SU-DHL-6 (cell line): Measurements from ENCODE around the gene GPRC5C.

ENCODE experiments used
- H2AFZ ChIP-seq: fragments of 200-600 bp; sonication (generic); 2 replicates; pipeline ENCODE4 v1.6.1; 2014; ENCODE audit warnings: low read depth, mild to moderate bottlenecking, moderate library complexity, mixed read lengths, antibody characterized with exemption, low read length; ENCODE audit not compliant: severe bottlenecking
- H3F3A ChIP-seq: fragments of 200-600 bp; shearing (Covaris generic); 2 replicates; pipeline ENCODE4 v1.6.0; 2016; ENCODE audit warnings: antibody characterized with exemption, mild to moderate bottlenecking; ENCODE audit not compliant: insufficient read depth
- H3K27ac ChIP-seq: fragments of 200-600 bp; sonication (generic); 2 replicates; pipeline ENCODE4 v1.5.1; 2016; ENCODE audit warnings: low read depth, mild to moderate bottlenecking, low read length, moderate library complexity, mixed read lengths
- H3K27me3 ChIP-seq: fragments of 200-600 bp; sonication (generic), shearing (Covaris generic); 2 replicates; pipeline ENCODE4 v1.6.0; 2014; ENCODE audit warnings: mild to moderate bottlenecking, low read length
- H3K36me3 ChIP-seq: fragments of 200-600 bp; sonication (generic); 2 replicates; pipeline ENCODE4 v1.6.1; 2014; ENCODE audit warnings: mild to moderate bottlenecking, low read length, mixed read lengths
- H3K4me2 ChIP-seq: fragments of 300-600, 200-600 bp; shearing (Covaris generic), sonication (generic); 2 replicates; pipeline ENCODE4 v1.6.0; 2014; ENCODE audit warnings: low read length, low read depth, mild to moderate bottlenecking; ENCODE audit not compliant: poor library complexity, severe bottlenecking
- H3K4me3 ChIP-seq: fragments of 200-600 bp; sonication (generic); 2 replicates; pipeline ENCODE4 v1.5.1; 2014; ENCODE audit warnings: antibody characterized with exemption, low read length, mild to moderate bottlenecking, mixed read lengths; ENCODE audit not compliant: insufficient read depth, poor library complexity, severe bottlenecking
- H3K79me2 ChIP-seq: fragments of 200-600 bp; sonication (generic); 2 replicates; pipeline ENCODE4 v1.6.1; 2014; ENCODE audit warnings: mild to moderate bottlenecking, low read length, moderate library complexity; ENCODE audit not compliant: insufficient read depth
- H3K9ac ChIP-seq: fragments of 200-600 bp; sonication (generic); 2 replicates; pipeline ENCODE4 v1.7.0; 2014; ENCODE audit warnings: mild to moderate bottlenecking, low read length
- H3K9me2 ChIP-seq: fragments of 200-600 bp; sonication (generic); replicated peaks from 2 replicates; pipeline ENCODE4 v1.6.1; 2014; ENCODE audit warnings: low read length; ENCODE audit not compliant: insufficient read depth
- H3K9me3 ChIP-seq: fragments of 200-600 bp; sonication (generic); 2 replicates; pipeline ENCODE4 v1.6.1; 2014; ENCODE audit warnings: low read length, mixed read lengths; ENCODE audit not compliant: insufficient read depth
- H4K20me1 ChIP-seq: fragments of 200-600 bp; sonication (generic); 2 replicates; pipeline ENCODE4 v1.6.1; 2014; ENCODE audit warnings: low read depth, mild to moderate bottlenecking, antibody characterized with exemption, low read length, moderate library complexity, mixed read lengths
- CTCF ChIP-seq: fragments of 200-600 bp; sonication (generic); IDR thresholded peaks from one replicate; pipeline ENCODE4 v1.5.1; 2017; ENCODE audit warnings: antibody characterized with exemption, mild to moderate bottlenecking, low read length, moderate library complexity; ENCODE audit not compliant: insufficient read depth, poor library complexity, severe bottlenecking
- EZH2phosphoT487 ChIP-seq: fragments of 200-600 bp; sonication (generic), shearing (Covaris generic); conservative IDR thresholded peaks from 2 replicates; pipeline ENCODE4 v1.6.1; 2018; ENCODE audit warnings: mild to moderate bottlenecking, antibody characterized with exemption, low read length, moderate library complexity, mixed read lengths

The GPRC5C gene

GRCh38 chr17:74417178-74418045 is 14.5 kb upstream of the GPRC5C start:
- no peak overlapping the region for H3K4me2 ChIP-seq

GRCh38 chr17:74419928-74420411 is 11.9 kb upstream of the GPRC5C start:
- H3F3A ChIP-seq = no peaks in the 10 kb centered on the region
- no peaks in the 10 kb centered on the region for H3K9me2 ChIP-seq
- TF ChIP-seq EZH2phosphoT487 = no peak
- no peak for TF ChIP-seq CTCF
- no peak overlapping the region for H3K9ac ChIP-seq
- no peak overlapping the region for H2AFZ ChIP-seq
- no peaks in the 10 kb centered on the region for H3K27me3 ChIP-seq
- no peak overlapping the region for H3K4me2 ChIP-seq
- H3K4me3 ChIP-seq = no peak overlapping the region
- H3K36me3 ChIP-seq = no peaks in the 10 kb centered on the region
- H3K79me2 ChIP-seq = no peaks in the 10 kb centered on the region
- H3K27ac ChIP-seq = no peak overlapping the region
- H3K9me3 ChIP-seq = no peaks in the 10 kb centered on the region
- H4K20me1 ChIP-seq = no peaks in the 10 kb centered on the region

More at GRCh38 chr17:74417178-74418045, 14.5 kb upstream of the GPRC5C start:
- H2AFZ ChIP-seq = no peak overlapping the region
- TF ChIP-seq EZH2phosphoT487 (no peak), CTCF (no peak)
- H3K36me3 ChIP-seq = no peaks in the 10 kb centered on the region
- H4K20me1 ChIP-seq = no peaks in the 10 kb centered on the region
- H3K9ac ChIP-seq = no peak overlapping the region
- no peaks in the 10 kb centered on the region for H3K9me2 ChIP-seq
- H3K27ac ChIP-seq = no peak overlapping the region
- no peaks in the 10 kb centered on the region for H3K9me3 ChIP-seq
- H3K4me3 ChIP-seq = no peak overlapping the region
- H3K27me3 ChIP-seq = no peaks in the 10 kb centered on the region
- H3K79me2 ChIP-seq = no peaks in the 10 kb centered on the region
- no peaks in the 10 kb centered on the region for H3F3A ChIP-seq

GRCh38 chr17:74424117-74424516 is 7.8 kb upstream of the GPRC5C start:
- no peaks in the 10 kb centered on the region for H3K79me2 ChIP-seq
- H3F3A ChIP-seq = no peaks in the 10 kb centered on the region
- TF ChIP-seq EZH2phosphoT487 (no peak), CTCF (no peak)
- no peak overlapping the region for H2AFZ ChIP-seq
- H3K9ac ChIP-seq = no peak overlapping the region
- H4K20me1 ChIP-seq = no peaks in the 10 kb centered on the region
- H3K27ac ChIP-seq = no peak overlapping the region
- H3K4me2 ChIP-seq = no peak overlapping the region
- H3K36me3 ChIP-seq = no peaks in the 10 kb centered on the region
- no peaks in the 10 kb centered on the region for H3K9me3 ChIP-seq
- H3K4me3 ChIP-seq = no peak overlapping the region
- no peaks in the 10 kb centered on the region for H3K9me2 ChIP-seq
- H3K27me3 ChIP-seq = no peaks in the 10 kb centered on the region
